ENCODE measurements around the gene IMMP2L.

Gene IMMP2L

GRCh38 chr7:111080495-111081105 lies 481.7 kb downstream of the IMMP2L start:
- DNase-seq (ENCODE audit: low read depth, low spot score): no peak

GRCh38 chr7:111077001-111077400 lies 485.3 kb downstream of the IMMP2L start:
- no peak for DNase-seq (ENCODE audit: low read depth, low spot score)

- DNase-seq (ENCODE audit: low read depth, low spot score): no peak
Observed at GRCh38 chr7:111076205-111076604, 486.1 kb downstream of the IMMP2L start.

GRCh38 chr7:111075498-111075897 lies 486.8 kb downstream of the IMMP2L start:
- no peak for DNase-seq (ENCODE audit: low read depth, low spot score)

GRCh38 chr7:111074748-111075146 lies 487.5 kb downstream of the IMMP2L start:
- DNase-seq (ENCODE audit: low read depth, low spot score): no peak

- DNase-seq (ENCODE audit: low read depth, low spot score): no peak
Observed at GRCh38 chr7:111074071-111074747, 488.1 kb downstream of the IMMP2L start.

- DNase-seq (ENCODE audit: low read depth, low spot score): peak; percentile 45
Observed at GRCh38 chr7:111072658-111073057, 489.6 kb downstream of the IMMP2L start.

GRCh38 chr7:111071556-111071955 lies 490.7 kb downstream of the IMMP2L start:
- DNase-seq (ENCODE audit: low read depth, low spot score): no peak

GRCh38 chr7:111068618-111069017 lies 493.7 kb downstream of the IMMP2L start:
- DNase-seq (ENCODE audit: low read depth, low spot score): no peak

GRCh38 chr7:111067682-111068081 lies 494.6 kb downstream of the IMMP2L start:
- DNase-seq (ENCODE audit: low read depth, low spot score): no peak

GRCh38 chr7:111067251-111067650 lies 495.0 kb downstream of the IMMP2L start:
- DNase-seq (ENCODE audit: low read depth, low spot score): no peak

GRCh38 chr7:111063166-111063565 lies 499.1 kb downstream of the IMMP2L start:
- DNase-seq (ENCODE audit: low read depth, low spot score): no peak

- DNase-seq (ENCODE audit: low read depth, low spot score): no peak
Observed at GRCh38 chr7:111059833-111060232, 502.5 kb downstream of the IMMP2L start.

GRCh38 chr7:111057066-111057465 lies 505.2 kb downstream of the IMMP2L start:
- DNase-seq (ENCODE audit: low read depth, low spot score): no peak

GRCh38 chr7:111056371-111056770 lies 505.9 kb downstream of the IMMP2L start:
- DNase-seq (ENCODE audit: low read depth, low spot score): no peak

- DNase-seq (ENCODE audit: low read depth, low spot score): no peak
Observed at GRCh38 chr7:111053035-111053434, 509.3 kb downstream of the IMMP2L start.

- peak; percentile 21 for DNase-seq (ENCODE audit: low read depth, low spot score)
Observed at GRCh38 chr7:111051832-111052231, 510.5 kb downstream of the IMMP2L start.

- no peak for DNase-seq (ENCODE audit: low read depth, low spot score)
Observed at GRCh38 chr7:111050875-111051416, 511.3 kb downstream of the IMMP2L start.

GRCh38 chr7:111049971-111050680 lies 512.2 kb downstream of the IMMP2L start:
- no peak for DNase-seq (ENCODE audit: low read depth, low spot score)

- DNase-seq (ENCODE audit: low read depth, low spot score): no peak
Observed at GRCh38 chr7:111047595-111047994, 514.7 kb downstream of the IMMP2L start.

GRCh38 chr7:111045449-111045848 lies 516.8 kb downstream of the IMMP2L start:
- DNase-seq (ENCODE audit: low read depth, low spot score): no peak

GRCh38 chr7:111043561-111043960 lies 518.7 kb downstream of the IMMP2L start:
- DNase-seq (ENCODE audit: low read depth, low spot score): no peak

GRCh38 chr7:111042842-111043241 lies 519.5 kb downstream of the IMMP2L start:
- no peak for DNase-seq (ENCODE audit: low read depth, low spot score)
